ENCODE data around the gene CACHD1.

CACHD1 gene

DNA sequence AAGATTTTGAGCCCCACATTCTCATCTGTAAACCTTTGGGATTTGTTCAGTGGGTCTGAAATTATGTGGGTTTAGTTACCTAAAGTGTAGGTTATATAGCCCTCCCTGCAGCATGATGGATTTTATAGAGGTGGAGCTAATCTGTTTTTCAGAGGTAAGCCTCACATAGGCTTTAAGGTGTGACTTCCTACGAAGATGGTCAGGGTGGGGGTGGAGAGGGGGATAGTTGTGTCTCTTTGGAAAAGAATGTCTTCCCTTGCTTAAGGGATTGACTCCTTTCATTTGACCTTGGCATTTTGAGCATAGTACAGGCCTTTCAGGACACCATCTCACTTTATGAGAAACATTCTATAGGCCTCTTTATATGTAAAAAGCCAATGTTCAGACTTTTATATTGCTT is 3.4 kb downstream of the CACHD1 start:
- DNase-seq (ENCODE audit: low spot score): no peak

DNA sequence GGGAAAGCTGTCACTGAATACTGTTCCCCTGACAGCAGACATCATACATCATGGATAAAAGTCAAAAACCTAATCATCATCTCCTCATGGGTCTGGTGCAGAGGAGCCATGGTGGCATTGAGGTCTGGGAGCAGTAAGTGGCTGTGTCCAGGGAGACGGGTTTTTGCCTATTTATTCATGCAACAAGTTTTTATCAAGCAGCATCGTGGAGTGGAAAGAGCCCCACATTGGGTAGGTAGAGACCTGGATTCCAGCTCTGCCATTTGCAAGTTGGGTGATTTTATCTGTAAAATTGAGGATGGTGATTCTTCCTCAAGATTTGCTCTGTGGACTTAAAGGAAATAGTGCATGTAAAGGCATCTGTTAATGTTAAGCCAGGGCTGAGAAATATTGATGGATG is 4.2 kb downstream of the CACHD1 start:
- no peak for DNase-seq (ENCODE audit: low spot score)

DNA sequence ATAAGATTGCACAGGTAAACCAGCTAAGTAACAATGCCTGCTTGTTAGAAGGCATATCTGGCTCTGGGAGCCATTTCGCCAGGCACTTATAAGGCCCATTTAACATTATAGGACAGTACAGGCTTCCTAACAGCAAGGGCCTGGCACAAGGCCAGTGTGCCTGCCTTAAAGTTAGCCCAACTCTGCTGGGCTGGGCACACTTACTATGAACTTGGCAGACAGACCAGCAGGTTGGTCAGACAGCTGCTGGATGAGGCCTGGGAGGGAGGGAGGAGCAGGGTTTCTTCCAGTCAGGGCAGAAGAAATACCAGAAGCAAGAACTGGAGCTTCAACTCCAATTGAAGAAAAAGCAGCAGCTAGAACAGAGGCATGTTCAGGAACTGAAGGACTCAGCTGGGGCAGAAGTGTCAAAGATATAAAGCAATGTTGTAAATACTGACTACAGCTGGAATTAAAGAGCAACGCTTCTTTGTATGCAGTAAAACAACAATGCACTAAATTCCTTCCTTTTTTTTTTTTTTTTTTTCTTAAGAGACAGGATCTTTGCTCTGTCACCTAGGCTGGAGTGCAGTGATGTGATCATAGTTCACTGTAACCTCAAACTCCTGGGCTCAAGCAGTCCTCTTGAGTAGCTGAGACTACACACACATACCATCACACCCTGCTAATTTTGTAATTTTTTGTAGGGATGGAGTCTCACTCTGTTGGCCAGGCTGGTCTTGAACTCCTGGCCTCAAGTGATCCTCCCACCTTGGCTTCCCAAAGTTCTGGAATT is 4.9 kb downstream of the CACHD1 start:
- DNase-seq (ENCODE audit: low spot score): no peak

DNA sequence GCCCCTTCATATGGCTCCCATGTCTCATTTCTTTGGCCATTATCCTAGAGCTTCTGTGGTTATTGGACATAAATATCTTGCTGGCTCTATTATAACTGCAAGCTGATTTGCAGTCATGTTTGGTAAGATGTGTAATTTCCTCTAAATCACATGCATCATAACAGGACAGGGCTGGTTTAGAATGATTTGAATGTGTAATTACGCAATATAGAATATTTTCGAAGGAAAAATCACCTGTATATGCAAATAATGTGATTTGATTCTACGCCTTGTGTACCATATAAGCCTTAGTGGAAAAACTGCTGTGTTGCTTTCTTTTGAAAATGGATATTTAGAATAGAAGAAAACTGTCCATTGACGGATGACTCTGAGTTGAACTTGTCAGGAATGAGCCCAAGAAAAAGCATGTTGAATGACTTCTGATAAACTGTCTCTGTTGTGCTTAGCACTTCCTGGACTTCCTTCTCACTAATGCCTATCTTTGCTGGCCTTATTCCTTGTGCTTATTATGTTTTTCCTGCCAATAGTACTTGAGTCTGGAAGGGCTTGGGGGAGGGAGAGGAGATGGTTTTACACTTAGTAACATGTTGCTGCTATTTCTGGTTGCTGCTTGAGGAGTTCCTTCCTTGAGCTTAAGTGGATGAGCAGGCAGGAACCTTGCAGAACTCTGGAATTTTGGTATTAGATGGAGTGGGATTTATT is 6.5 kb downstream of the CACHD1 start:
- DNase-seq (ENCODE audit: low spot score): peak; percentile 42

DNA sequence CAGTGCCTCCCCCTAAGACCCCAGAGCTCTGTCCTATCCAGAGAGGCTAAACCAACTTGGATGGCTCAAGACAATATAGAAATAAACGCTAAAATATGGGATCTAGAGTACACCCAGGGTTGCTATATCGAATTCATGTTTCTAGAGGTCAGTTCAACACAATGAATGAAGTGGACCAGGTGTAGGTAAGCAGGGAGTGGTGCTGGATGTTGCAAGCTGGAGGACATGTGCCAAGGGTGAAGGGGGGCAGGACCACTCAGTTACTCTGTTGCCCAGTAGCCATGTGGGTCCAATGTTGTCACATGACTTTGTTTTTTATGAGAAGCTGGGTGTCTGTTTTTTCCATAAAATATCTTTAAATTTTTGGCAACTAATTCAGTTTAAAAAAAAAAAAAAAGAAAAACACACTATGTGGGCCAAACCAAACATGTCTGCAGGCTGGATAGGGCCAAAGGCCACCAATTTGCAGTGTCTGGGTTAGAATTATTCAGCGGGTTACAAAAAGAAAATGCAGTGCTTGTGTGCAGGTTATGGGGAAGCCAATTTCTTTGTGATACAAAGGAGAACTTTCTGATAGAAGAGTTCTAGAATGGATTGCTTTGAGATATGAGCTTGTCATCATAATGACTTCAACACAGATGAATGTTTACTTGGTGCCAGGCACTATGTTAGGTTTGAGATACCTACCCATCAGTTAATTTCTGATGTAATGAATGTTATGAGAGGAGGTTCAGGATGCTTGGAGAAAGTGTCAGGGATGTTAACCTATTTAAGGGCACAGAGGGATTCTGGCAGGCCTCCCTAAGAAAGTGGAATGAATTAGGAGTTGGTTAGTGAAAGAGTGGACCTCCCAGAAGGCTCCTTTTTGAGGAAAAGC is 8.9 kb downstream of the CACHD1 start:
- DNase-seq (ENCODE audit: low spot score): no peak

DNA sequence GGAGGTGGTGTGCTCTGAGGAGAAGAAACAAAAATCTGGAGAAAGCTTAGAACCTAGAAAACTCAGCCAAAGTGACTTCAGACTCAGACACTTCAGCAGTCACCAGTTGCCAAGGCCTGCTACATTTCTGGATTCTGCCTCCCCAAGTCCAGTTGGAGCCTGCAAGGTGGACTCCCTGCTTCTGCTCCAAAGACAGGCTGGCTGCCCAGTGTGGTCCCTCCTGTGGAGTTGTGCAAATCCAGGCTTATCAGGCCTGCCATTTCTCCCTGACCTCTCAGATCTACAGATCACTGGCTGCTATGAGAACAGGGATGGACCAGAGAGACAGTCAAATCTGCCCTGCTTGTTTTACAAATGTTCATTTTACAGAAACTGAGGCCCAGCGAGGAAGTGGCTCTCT is 9.9 kb downstream of the CACHD1 start:
- DNase-seq (ENCODE audit: low spot score): no peak

DNA sequence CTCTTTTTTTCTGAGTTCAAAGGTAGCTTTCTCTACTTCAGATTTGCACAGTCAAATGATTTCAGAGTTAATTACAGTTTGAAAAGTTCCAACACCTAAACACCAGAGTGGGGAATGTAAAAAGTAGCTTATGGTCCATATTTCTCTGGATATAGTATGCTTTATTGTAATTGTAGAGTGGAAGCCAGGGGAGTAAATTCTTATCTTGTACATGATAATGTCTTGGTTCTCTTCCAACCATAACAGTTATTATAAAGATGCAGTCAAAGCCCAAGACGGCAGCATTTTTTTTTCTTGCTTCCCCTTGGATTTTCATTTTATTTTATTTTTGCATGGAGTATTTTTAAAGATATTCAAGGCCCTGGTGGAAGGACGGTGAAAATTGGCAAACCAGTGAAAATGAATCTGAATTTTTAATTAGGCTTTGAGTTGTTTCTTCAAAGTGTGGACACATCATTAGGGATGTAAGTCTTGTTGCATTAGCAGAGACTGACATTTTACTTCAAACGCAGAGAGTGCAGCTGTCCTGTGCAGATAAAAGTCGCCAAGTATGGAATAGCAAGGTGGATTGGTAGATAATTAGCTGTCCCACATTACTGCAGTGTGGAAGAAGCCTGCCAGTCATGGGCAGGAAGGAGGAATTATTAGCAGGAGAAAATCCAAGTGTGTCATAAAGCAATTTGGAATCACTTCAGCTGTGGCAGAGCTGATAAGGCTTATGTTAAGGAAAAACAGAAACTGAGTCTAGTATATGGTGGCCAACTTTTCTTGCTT is 11.3 kb downstream of the CACHD1 start:
- no peak for DNase-seq (ENCODE audit: low spot score)

DNA sequence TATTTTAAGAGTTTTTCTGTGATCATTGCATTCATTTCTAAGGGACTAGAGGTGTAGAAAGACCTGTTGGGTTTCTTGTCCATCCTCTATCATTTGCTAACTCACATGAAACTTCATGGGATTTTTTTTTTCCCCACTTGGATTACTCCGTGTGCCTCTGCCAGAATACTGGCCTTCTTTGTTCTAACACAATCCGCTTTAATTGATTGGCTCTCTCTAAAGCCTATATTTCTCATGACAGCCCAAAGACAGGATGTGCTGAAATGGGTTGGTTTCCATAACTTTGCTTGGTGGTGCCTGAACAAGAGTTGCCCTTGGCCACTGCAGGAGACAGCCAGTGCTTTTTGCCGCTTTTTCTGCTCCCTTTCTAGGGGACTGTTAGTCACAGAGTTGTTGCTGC is 12.2 kb downstream of the CACHD1 start:
- no peak for DNase-seq (ENCODE audit: low spot score)

DNA sequence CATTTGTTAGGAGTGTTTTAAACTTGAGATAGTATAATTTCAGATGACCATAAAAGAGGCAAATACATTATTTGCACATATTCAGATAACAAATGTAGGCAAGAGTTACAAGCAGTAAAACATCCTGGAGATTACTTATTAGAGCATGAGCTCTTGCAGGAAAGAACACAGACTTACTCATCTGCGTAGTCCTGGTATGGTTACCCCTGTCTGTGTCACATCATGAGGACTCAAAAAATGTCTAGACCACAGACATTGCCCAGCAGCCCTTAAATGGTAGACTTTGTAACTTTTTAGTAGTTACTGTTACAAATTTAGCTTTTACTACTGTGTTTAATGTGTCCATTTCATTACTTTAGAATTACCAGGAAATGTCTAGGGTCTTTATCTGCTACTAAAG is 12.8 kb downstream of the CACHD1 start:
- no peak for DNase-seq (ENCODE audit: low spot score)

DNA sequence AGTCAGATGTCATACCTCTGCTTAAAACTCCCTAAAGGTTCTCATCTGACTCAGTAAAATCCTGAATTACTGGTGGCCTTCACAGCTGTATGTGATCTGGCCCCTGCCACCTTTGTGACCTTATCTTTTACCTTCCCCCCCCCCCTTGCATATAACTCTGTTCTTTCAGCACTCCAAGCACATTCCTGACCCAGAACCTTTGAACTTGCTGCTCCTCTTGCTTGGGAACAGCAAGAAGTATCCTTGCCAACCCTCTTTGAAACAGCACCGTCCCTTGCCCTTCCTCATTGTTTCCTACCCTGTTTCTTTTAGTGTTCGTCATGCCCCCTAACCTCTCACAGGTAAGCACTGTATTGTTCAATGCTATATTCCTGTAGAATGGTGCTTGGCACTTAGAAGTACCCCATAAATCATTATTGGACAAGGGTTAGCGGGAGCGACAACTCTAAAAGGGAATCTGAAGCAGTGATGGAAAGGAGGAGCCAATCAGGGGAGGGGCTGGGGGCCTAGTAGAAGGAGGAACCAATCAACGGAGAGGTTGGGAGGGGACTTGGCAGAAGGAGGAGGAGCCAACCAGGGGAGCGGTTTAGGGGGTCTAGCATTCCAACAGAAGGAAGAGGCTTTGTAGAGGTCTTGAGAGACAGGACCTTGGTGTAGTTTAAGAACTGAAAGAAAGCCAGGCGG is 13.9 kb downstream of the CACHD1 start:
- no peak for DNase-seq (ENCODE audit: low spot score)

DNA sequence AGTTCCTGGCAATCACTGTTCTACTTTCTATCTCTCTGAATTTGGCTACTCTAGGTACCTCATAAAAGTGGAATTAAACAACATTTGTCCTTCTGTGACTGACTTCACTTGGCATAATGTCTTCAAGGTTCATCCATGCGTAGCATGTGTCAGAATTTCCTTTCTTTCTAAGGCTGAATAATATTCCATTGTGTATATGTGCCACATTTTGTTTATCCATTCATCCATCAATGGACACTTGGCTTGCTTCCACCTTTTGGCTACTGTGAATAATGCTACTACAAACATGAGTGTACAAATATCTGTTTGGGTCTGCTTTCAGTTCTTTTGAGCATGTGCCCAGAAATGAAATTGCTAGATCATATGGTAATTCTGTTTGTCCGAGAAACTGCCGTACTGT is 14.7 kb downstream of the CACHD1 start:
- no peak for DNase-seq (ENCODE audit: low spot score)

DNA sequence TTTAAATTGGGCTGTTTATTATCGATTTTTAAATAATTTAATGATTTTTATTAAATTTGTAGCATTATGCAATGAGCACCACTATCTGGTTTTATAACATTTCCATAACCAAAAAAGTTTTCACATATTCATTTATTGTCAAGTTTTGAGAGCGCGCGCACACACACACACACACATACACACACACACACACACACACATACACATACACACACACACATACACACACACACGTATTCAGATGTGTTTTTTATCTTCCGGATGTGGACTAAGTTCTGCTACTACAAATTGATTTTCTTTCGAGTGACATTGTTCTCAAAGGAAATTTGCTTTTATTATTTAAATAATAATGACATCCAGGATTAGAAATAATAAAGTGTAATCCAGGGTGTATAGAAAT is 16.3 kb downstream of the CACHD1 start:
- no peak for DNase-seq (ENCODE audit: low spot score)

DNA sequence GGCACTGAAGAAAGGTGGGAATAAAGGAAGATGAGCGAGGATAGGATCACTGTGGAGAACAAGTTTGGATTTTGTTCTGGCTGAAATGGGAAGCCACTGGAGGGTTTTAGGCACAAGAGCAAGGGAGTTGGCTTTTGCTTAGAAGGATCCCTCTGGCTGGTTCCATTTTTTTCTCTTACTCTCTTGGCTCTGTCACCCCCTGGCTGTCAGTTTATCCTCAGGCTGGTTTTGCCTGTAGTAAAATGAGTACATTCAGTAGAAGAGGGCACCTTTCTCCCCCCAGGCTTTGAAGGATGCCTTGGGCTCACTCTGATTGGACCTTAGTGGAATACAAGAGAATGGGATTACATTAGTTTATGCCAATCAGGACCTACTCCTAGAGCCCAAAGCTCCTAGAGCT is 17.1 kb downstream of the CACHD1 start:
- no peak for DNase-seq (ENCODE audit: low spot score)

DNA sequence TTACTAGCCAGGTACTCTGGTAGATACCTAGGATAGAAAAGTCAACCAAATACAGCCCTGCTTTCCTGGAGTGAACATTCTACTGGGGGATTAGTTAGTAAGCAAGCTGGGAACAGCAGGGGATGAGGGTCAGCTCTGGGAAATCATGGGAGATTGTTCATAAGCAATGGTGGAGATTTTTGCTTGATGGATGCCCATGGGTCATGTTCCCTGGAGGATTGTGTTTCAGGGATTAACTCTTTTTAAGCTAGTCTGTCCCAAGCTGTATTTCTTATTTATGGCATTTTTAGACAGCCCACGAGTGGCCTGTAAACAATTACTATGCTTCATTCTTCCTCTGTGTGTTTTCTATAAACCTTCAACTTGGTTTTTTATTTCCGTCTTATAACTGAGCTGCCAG is 18.9 kb downstream of the CACHD1 start:
- no peak for DNase-seq (ENCODE audit: low spot score)

DNA sequence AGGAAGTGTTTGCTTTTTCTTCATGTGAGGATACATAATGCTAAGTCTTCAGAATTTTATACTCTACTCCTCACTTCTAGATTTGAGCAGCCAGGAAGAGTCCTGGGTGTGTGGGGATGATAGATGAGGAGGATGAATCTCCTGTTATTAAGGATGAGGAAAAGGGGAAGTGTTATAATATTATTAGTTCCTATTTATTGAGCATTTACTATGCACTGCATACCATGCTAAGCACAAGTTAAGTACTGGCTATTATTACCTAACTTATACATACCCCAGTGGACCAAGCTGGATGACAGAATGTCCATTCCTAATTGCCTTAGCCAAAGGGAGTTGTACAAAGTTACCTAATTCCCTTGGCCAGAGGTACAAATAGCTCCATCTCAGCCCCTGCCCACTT is 19.8 kb downstream of the CACHD1 start:
- no peak for DNase-seq (ENCODE audit: low spot score)

DNA sequence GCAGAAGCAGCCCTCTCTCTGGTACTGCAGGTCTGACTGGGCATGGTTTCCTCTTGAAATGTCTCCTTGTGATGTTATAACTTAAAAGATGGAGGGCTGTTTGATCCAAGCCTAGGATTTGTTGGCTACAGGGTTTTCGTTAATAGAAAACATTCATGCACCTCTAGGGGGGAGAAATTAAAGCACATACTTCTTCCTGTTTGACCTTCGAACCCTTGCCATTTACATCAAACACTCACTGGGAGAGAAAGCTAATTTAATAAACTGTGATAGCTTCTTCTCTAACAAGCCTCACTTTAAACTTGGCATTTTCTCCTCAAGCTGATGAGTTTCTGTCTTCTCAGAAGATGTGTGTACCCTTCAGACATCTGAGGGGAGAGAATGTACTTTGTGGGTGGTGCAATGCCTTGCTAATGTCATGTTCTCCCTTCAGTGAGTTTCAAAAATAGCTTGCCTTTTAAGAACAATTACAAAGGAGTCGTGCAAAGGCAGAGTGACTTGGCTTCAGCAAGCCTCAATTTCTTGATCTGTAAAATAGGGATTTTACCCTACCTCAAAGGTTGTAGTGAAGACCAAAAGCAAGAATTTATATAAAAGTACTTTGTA is 20.4 kb downstream of the CACHD1 start:
- peak; percentile 69 for DNase-seq (ENCODE audit: low spot score)

DNA sequence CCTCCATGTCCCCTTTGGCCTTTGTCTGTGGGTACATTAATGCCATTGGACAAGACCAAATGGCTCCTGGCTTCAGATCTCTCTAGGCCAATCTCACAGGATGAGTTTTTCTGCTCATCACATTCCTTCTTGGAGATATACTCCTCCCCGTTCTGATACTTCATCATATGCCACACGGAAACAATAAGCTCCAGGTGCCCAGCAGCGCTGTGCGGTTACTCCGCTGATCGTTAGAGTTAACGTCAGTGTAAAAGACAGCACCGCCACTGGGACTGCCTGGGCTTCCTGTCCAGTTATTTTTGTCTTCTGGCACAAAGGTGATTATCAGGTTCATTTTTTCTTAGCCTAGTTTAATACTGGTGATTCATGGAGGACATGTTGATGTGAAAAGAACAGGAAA is 22.5 kb downstream of the CACHD1 start:
- no peak for DNase-seq (ENCODE audit: low spot score)

DNA sequence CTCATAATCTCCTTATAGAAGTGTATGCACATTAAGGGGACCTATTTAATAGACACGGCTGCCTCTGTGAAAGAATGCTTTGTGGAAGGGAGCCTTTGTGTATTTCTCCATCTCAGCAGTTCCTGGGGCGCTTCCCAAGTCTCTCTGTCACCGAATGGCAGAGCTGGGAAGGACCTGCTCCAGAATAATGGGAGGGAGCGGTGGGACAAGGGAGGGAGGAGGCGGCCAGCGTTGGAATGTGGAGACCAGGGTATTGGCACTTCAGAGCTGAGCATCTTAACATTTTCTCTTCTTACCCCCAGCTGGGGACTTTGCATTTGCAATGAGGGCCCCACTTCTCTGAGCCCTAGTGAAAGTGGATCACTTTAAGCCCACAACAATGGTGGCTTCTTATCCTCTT is 23.9 kb downstream of the CACHD1 start:
- DNase-seq (ENCODE audit: low spot score): no peak

DNA sequence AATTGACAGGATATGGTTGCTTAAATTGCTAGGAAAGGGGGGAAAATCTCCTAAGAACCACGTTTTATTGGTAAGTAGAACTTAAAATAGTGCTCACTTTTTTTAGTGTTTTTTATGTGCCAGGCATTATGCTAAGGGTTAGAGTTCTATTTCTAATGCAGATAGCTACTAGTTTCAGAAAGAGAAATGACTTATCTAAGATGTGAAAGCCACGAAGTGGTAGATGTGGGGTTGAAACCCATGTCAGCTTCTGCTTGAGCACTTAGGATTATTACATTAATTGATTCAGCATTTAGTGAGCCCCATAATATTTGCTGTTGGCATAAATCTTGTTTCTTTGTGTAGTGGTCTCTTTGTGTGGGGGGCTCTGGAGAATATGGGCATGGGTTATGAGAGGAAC is 24.7 kb downstream of the CACHD1 start:
- DNase-seq (ENCODE audit: low spot score): no peak

DNA sequence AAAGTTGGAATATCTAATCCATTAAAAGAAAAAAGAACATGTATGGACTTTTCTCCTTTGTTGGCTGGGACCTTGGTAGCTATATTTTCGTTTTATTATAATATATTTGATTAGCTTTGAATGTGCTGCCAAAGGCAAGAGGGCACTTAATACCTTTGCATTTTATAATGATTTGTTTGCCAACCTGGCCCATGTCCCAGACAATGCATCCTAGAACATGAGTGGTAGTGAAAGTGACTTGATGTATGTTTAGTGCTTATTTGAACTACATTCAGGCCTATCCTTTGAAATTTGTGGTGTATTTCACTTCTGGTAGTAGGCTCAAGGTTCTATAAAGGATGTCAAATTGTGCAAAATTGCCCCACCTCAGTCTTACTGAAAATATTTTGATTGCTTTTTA is 25.9 kb downstream of the CACHD1 start:
- no peak for DNase-seq (ENCODE audit: low spot score)

DNA sequence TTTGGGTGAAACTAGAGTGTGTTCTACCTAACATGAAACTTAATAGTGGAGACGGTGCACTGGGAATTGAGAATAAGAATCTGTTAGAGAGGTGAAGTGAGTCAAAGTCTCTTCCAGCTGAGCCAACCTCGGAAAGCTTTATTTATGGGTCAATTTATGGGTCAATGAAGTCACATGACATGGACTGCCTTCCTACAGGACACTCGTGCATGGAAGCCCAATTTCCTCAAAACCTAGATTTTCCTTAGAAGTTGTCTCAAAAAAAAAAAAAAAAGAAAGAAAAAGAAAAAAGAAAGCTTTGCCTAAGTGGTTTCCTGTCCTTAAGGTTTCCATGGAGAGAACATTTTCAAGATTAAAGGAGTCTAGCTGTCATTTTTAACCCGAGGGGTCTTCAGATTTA is 26.7 kb downstream of the CACHD1 start:
- DNase-seq (ENCODE audit: low spot score): no peak
